GM18520 (cell line): Measurements from ENCODE around the gene SERPINA10.
"Not testable (repeated sequence)": the region's sequence is repeated elsewhere in the genome, so short reads cannot be mapped to it uniquely, and the experiment has no call there.

Experiments used
- ATAC-seq: cut with Tn5 transposase; IDR thresholded peaks from one replicate; pipeline ENCODE4 v1.9.1; 2021; ENCODE audit not compliant: unreplicated experiment

Gene SERPINA10

DNA sequence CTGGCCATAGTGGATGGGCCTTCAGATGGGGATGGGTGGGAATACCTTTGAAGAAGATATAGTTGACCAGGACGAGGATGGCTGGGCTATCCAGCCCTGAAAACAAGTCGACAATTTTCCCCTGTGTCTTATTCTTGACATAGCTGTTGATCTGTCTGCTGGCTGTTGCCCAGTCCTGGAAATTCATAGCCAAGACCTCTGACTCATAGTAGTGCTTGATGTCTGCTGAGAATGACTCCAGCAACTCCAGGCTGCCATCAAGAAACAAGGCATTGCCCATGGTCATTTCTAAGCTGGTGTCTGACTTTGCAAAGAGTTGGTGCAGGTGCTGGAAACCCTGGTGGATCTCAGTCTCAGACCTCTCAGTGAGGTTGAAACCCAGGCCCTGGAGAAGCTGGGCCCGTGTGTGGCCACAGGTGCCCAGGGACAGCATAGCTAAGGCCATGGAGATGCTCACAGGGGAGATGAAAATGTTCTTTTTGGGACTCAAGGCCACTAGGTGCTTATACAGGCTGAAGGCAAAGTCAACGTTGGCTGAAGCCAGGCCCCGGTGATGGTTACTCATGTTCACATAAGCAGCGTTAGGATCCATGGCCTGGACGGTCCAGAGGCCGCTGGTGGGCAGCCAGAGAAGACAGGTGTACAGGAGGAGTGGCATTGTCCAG, 21.1 kb upstream of the SERPINA10 start:
- ATAC-seq, result no peak

DNA sequence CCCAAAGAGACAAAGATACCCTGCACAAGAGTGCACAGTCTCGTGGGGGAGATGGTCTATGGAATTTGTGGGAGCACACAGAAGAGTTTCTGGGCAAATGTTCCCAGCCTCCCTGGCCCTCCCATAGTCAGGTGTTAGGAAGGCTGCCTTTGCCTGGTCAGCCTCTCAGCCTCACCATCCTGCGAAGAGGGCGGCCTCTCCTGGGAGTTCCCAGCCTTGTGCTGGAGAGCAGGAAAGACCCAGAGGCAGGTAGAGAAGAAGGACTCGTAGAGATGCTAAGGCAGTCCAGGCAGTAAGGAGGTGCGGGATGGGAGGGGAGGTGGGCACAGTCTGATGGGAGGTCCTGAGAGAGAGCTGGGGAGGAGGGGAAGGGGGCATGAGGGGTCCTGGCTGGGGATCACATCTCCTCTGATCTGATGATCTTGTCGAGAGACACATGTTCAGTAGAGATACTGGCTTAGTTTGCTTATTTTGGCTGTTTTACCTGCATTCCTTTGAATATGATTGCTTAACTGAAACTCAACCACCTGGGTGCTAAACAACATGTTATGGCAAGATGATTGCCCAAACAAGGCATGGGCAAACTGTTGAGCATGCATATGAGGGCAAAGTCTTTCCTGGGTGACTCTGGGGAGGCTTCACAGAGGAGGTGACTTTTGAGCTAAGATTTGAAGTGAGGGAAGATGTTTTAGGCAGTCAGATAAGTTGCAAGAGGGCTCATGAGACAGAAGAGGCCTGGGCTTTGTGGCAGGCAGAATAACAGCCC, 19.6 kb upstream of the SERPINA10 start:
- ATAC-seq, result no peak

DNA sequence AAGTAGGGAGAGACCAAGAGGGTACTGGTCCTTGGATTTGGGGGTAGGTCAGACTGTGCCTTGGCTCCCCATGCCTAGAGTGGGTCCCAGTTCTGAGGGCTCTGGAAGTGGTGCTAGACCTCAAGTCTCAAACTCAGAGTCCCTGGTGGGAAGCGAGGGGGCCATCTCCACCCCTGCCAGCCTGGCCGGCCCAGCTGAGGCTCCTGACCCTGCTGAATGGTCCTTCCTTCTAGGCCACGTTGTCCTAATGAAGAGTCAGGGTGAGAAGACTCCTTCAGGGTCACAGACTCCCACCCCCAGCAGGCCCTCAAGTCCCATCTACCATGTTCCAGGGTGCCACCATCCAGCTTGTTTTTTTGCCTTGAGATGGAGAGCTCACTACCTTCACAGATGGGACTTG, 17.2 kb upstream of the SERPINA10 start:
- ATAC-seq, result no peak

DNA sequence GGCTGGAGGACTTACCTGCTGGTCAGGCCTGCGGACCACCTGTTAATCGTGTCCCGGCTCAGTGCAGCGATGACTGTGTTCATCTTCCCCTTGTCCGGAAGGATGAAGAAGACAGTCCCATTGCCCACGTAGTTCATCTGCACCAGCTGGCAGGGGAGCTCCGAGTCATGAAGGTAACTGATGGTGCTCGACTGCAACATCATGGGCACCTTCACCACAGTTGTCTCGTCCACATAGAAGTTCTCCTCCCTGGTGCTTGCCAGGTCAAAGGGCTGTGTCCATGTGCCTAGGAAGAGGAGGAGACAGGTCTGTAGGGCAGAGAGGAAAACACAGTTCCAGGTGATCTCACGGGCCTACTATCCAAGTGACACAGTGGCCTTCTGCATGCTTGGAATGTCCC, 16.7 kb upstream of the SERPINA10 start:
- no peak for ATAC-seq

DNA sequence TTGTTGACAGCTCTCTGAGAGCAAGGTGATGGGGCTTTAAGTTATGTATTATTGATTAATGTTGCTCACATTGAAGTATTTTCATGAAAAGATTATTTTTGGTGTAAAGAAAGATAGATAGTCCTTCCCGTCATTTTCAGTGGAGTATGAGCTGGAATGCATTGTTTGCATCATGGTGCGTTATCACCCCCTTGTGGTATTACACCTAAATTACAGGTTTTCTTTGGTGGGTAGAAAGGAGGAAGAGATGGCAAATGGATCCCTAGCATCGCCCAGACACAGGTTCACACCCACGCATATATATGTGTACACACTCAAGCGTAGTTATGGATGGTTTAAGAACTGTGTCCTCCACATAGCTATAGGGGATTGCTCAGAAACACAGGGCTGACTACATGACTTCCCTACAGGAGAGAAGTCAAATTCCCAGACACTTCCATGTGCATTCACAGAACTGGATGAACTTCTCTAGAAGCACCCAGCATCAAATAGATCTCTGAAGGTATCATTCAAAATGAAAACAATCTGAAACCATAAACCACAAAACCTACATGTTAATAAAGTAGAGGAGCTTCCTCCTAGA, 14.4 kb upstream of the SERPINA10 start:
- ATAC-seq, result no peak

DNA sequence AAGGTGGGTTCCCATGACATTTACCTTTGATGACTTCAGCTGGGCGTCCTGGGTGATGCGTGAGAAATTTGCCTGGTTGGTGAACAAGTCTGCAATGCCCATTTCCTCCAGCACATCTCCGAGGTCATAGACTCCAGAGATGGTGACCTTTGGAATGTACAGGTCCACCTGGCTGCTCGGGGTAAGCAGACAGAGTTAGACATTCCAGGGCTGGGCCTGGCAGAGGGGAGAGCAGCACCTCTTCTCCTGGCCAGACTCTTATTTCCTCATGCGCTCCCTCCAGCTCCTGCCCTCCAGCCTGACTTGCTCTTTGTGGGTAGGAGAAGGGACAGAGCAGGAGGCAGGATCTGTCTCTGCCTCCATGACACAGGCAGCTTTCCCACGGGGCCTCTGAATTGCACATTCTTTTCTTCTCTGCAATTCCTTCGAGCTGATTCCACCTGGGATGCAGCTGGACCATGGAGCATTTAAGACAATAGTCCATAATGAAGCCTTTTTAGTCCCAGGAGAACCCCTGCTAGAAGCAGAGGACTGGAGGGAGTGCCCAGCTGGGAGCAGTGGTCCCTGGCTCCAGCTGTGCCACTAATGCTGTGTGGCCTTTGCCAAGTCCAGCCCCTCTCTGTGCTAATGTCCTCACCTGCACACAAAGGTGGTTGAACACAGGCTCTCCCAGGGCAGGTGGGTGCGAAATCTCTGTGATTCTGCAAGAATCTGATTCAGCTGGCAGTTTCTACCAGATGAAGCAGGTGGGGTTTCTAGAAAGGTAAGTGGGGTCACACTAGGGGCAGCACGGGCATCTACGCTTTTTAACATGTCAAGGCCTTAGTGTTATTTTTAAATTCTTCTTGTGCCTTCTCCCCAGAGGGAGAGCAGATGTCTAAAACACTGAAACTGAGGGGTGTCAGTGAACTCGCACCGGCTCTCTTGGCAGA, 13.2 kb upstream of the SERPINA10 start:
- no peak for ATAC-seq

DNA sequence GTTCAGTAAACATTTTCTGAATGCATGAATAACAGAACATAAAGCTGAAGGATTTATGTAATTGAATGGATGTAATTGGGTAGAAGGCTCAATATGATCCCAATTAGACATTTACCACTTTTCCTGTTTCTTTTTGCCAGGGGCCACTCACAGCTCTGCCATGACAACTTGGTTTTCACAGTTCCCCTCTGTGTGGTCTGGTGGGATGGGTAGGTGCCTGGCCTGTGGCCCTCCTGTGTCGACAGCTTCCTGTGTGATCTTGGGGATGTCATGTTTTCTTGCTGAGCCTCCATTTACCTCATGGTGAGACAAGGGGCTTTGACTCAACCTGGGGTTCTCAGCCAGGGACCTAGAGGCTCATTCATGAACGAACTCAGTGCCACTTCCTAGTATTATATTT, 12.6 kb upstream of the SERPINA10 start:
- no peak for ATAC-seq

DNA sequence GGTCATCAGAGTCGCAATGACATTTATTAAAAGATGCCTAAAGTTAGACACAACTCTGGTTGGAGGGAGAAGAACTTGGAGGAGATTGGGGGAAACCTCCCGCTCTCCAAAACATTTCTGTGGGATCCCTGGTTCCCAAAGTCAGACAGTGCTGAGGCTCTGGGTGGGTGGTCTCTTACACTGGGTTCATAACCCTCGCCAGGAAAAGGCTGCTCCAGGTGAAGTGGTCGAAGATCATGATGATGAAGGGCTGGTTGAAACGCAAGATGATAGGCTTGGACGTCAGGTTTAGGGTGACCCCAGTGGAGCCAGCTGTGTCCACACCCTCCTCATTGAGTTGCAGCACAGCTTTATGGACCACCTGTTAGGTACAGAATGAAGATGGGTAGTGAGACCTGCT, 11.2 kb upstream of the SERPINA10 start:
- ATAC-seq, result no peak

DNA sequence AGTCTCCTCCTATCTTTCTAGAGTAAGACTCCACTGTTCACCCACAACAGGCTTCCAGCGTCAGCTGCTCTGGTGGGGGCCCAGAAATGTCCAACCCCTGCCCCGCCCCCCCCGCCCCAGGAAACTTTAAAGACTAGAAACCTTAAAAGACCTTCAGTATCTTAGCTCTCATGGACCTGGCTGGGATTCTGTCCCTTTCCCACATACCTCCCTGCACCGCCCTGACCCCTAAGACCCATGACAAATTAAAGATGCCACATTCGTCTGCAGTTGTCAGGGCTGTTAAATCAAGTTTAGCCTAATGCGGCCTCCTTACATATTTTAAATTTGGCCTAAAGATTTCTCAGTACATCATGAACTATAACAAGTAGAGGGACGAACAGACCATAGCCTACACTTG, 10.0 kb upstream of the SERPINA10 start:
- no peak for ATAC-seq

DNA sequence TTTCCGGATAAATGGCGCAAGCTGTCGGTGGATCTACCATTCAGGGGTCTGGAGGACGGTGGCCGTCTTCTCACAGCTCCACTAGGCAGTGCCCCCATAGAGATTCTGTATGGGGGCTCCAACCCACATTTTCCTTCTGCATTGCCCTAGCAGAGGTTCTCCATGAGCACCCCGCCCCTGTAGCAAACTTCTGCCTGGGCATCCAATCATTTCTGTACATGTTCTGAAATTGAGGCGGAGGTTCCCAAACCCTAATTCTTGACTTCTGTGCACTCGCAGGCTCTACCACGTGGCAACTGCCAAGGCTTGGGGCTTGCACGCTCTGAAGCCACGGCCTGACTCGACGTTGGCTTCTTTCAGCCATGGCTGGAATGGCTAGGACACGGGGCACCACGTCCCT, 5.1 kb upstream of the SERPINA10 start:
- no peak for ATAC-seq

DNA sequence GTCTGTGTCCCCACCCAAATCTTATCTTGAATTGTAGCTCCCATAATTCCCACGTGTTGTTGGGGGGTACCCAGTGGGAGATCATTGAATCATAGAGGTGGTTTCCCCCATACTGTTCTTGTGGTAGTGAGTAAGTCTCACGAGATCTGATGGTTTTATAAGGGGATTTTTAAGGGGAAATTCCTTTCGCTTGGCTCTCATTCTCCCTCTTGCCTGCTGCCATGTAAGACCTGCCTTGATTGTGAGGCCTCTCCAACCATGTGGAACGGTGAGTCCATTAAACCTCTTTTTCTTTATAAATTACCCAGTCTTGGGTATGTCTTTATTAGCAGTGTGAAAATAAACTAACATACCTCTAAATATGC, 3.1 kb upstream of the SERPINA10 start:
- ATAC-seq, result not testable (repeated sequence)

DNA sequence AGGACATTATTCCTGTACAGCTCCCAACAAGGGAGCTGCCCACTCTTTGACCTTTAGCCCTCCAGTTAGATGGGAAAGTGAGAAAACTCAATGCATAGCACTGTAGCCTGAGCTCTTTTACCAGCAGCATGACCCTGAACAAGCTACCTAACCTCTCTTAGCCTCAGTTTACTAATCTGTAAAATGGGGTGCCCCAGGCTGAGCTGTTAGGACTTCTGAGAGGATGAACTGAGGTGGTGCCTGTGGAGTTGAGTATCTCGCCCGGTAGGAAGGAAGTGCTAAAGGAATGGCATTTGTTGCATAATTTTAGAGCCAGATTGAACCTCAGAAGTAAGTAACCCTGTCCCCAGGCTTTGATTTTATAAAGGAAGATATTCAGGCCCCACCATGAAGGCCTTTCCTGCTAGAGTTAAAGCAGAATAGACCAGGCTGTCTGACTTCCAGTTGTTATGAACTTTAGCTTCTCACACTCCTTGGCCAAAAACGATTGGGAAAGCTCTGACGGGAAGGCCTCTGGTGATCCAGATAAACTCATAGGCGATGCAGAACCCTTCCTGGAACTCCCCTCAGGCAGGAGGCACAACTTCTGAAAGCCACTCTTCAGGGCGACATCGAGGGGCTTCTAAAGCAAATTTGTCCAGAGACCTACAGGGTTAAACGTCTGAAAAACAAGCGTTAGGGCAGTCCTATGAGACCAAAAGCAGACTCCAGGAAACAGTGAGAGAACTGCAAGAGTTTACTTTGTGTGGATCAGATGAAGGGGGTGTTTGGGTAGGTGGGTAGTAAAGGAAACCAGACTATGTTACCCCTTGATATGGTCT, 2.5 kb upstream of the SERPINA10 start:
- ATAC-seq, result no peak

DNA sequence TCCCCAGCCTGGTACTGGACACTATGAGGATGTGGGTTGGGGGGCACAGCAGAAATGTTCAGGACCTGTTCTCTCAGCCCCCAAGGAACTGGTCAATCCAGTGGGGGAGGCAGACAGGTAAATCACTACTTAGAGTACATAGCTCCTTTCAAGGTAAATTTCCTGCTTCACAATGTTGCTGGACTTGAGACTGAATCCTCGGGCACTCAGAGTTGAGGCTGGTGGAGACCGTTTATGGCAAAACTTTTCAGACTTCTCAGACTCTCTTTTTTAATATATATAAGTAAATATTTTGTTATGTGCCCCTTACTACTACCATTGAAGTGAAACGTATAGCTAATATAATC, 483 bp upstream of the SERPINA10 start:
- no peak for ATAC-seq

DNA sequence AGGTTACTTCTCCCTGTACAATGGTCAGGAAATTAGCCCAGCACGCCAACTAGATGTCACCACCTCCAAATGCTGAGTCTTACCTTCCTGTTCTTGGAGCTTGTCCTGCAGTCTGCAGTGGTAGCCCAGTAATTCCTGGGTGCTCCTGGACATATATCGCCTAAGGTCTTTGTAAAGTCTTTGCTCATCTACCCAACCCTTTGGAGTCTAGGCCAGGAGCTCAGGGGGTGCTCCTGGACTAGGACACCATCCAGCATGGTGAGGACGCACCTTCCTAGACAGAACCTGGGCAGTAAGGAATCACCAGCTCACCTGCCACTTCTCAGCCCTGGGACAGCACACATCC, 569 bp downstream of the SERPINA10 start:
- ATAC-seq, result no peak

DNA sequence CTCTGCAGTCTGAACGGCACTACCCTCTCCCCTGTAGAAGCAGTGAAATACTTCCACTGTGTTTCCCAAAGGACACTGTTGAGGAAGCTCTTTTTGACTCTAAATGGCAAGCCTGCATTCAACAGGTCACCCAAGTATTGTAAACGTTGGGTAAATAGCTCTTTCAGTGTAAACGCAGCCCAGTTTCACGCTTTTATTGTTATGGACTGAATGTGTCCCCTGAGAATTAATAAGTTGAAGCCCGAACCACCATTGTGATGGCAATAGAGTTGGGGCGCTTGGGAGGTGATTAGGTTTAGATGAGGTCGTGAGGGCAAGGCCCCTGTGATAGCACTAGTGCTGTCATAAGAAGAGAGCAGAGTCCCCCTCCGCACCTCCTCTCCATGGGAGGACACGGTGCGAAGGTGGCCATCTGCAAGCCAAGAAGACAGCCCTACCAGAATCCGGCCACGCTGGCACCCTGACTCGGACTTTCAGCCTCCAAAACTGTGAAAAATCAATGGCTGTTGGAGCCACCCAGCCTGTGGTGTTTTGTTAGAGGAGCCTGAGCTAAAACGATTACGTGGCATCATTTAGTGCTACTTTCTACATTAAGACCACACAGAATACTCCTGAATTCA, 1.1 kb downstream of the SERPINA10 start:
- no peak for ATAC-seq

DNA sequence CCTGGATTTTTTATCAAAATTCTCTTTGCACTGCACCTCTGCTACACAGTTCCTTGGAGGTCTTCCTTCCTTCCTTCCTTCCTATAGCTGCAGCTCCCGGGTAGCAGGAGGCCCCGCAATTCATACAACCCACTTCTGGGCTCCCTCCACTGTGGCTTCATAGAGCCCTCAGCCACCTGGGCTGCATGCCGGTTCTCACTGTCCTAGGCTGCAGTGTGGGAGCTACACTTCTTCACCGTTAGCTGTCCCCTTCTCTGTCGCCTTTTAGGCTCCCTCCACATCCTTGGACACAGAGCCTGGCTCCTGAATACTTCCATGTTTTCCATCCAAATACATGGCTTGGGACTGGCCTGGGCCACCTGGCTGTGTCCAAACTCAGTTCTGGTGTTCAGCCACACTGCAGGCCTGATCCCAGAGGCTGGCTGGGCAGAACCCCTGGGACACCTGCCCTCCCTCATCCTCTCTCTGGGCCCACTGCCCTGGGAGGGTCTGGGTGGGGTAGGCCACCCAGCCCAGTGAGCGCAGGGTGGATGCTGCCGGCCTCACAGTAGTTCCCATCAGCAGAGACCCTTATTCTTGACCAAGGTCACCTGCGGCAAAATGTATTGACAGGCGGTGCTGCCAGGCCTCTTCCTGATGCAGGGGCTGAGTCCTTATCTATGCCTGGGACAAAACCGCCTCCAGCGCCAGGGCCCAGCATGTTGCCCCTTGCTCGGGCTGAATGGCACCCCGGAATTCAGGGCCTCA, 1.7 kb downstream of the SERPINA10 start:
- no peak for ATAC-seq

DNA sequence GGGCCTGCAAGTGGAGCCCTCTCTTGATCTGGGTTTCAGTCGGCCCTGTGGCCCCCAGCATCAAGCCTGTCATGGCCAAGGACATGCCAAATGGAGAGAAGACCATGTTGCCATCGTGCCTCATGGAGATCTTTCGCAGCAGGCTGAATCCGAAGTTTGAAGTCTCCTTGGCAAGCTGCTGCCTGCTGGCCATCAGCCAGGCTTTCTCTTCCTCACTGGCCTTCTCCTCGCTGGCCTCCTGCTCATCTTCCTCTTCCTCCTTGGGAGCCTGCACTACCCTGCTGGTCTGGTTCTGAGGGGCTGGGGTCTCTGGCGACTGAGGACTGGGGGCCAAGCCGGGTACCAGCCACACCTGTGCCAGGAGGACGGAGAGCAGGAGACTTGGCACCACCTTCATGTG, 2.9 kb downstream of the SERPINA10 start:
- no peak for ATAC-seq

DNA sequence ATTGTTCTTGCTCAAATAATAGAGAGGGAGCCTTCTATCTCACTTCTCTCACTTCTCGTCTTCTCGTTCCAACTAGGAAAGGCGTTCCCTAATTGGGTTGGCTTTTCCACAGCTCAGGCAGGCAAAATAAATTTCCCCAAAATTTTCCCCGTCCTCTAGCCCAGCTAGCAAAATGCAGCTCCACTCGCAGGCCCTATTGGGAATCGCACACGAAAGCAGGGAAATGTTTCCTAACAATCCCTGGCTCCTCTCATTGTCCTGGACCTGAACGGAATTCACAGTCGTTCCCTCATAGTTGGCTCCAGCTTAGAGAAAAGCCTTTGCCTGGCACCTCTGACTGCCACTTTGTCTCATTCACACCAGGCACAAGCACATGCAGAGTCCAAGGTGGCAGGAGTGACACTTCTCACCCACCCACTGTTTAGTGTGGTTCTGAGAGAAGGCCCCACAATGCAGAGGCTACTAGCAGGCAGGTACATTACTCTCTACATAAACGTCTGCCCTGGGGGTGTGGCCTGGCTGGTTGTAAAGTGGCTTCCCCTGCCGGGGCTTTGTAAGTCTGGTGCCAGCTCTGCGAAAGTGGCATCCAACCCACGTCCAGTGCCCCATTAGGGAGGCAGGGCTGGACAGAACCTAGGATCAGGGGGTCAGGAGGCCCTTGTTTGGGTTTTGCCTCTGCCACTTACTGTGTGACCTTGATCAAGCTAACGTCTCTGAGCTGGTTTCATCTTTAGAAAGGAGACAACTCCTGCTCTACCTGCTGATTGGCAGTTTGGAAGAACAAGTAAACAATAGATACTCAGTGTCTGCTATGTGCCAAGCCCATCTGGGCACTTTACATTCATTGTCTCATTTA, 4.2 kb downstream of the SERPINA10 start:
- ATAC-seq, result no peak

DNA sequence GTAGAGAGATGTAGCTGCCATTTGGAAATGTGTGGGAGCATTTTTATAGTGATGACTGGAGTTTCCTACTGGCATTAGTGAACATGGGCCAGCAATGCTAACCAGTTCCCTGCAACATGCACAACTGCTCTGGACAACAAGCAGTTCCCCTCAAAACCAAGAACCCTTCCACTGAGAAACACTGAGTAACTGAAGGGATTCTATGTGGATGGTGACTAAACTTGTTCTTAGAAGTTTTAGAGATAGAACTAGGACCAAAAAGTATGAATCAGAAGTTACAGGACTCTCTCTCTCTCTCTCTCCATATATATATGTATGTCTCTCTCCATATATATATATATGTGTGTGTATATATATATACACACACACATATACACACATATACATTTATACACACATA, 7.9 kb downstream of the SERPINA10 start:
- ATAC-seq, result no peak
